PC-3 (cell line): ENCODE data around the gene CCER1.

ENCODE experiments used
- CTCF ChIP-seq: fragments of 300-600 bp; sonication (generic); conservative IDR thresholded peaks from 2 replicates; pipeline ENCODE4 v1.5.1; 2017; ENCODE audit warnings: antibody characterized with exemption, low read depth, mild to moderate bottlenecking, low read length
- EZH2 ChIP-seq: fragments of 300-600 bp; sonication (generic); IDR thresholded peaks from one replicate; pipeline ENCODE4 v1.6.1; 2017; ENCODE audit warnings: antibody characterized with exemption, mild to moderate bottlenecking, low read length; ENCODE audit not compliant: unreplicated experiment
- EZH2phosphoT487 ChIP-seq: fragments of 300-600 bp; sonication (generic); IDR thresholded peaks from 2 replicates; pipeline ENCODE4 v1.6.1; 2018; ENCODE audit warnings: mild to moderate bottlenecking, antibody characterized with exemption, low read length, borderline replicate concordance

GRCh38 chr12:90905691-90906370 lies 49.1 kb downstream of the CCER1 start:
- TF ChIP-seq CTCF (no peak), EZH2 (no peak), EZH2phosphoT487 (no peak)
